Immature natural killer cell (primary cell): ENCODE results near the gene COP1. TPM values are rescaled to one million over a fixed set of nuclear protein-coding genes. Genes with fewer than 3 reads are reported as not detected.
"Not testable (repeated sequence)": the region's sequence is repeated elsewhere in the genome, so short reads cannot be mapped to it uniquely, and the experiment has no call there.

Experiments used
- DNase-seq, 3 donors: peaks; one replicate each; pipeline ENCODE4 v3.0.0; 2022; ENCODE audit warnings: mixed read lengths in 1 of 3
- H3K27ac Mint-ChIP-seq, 6 donors: one replicate each; pipeline ENCODE4 v1.8.0; 2020; ENCODE audit warnings: mixed read lengths in 6 of 6, mild to moderate bottlenecking in 5 of 6, inconsistent platforms in 4 of 6, moderate library complexity in 3 of 6
- H3K27me3 Mint-ChIP-seq, 3 donors: one replicate each; pipeline ENCODE4 v1.8.0; 2020 to 2021; ENCODE audit warnings: low read depth in 3 of 3, mild to moderate bottlenecking in 3 of 3, mixed read lengths in 3 of 3, moderate library complexity in 3 of 3, inconsistent platforms in 1 of 3
- H3K36me3 Mint-ChIP-seq, 3 donors: one replicate each; pipeline ENCODE4 v1.8.0; 2020; ENCODE audit warnings: mixed read lengths in 3 of 3, inconsistent platforms in 2 of 3, mild to moderate bottlenecking in 2 of 3
- H3K4me1 Mint-ChIP-seq, 2 donors: one replicate each; pipeline ENCODE4 v1.8.0; 2020; ENCODE audit warnings: inconsistent platforms in 2 of 2, mild to moderate bottlenecking in 2 of 2, mixed read lengths in 2 of 2, moderate library complexity in 1 of 2
- H3K4me3 Mint-ChIP-seq, 5 donors: one replicate each; pipeline ENCODE4 v1.8.0; 2020; ENCODE audit warnings: mild to moderate bottlenecking in 5 of 5, mixed read lengths in 5 of 5, inconsistent platforms in 3 of 5, moderate library complexity in 3 of 5
- H3K9me3 Mint-ChIP-seq, 6 donors: one replicate each; pipeline ENCODE4 v1.8.0; 2020; ENCODE audit warnings: mild to moderate bottlenecking in 6 of 6, mixed read lengths in 6 of 6, inconsistent platforms in 4 of 6, moderate library complexity in 3 of 6
- polyA plus RNA-seq, 3 donors: library from polyadenylated mRNA; unstranded; fragments of 300-500 nt; fragmentation: Illumina TruSeq; gene quantifications; one replicate each; pipeline ENCODE4 v1.2.3, GENCODE V29; 2021

The COP1 gene
- polyA plus RNA-seq, 3 donors from 2014 or later, result 28.3 to 42.2 (median 37.4) TPM

DNA sequence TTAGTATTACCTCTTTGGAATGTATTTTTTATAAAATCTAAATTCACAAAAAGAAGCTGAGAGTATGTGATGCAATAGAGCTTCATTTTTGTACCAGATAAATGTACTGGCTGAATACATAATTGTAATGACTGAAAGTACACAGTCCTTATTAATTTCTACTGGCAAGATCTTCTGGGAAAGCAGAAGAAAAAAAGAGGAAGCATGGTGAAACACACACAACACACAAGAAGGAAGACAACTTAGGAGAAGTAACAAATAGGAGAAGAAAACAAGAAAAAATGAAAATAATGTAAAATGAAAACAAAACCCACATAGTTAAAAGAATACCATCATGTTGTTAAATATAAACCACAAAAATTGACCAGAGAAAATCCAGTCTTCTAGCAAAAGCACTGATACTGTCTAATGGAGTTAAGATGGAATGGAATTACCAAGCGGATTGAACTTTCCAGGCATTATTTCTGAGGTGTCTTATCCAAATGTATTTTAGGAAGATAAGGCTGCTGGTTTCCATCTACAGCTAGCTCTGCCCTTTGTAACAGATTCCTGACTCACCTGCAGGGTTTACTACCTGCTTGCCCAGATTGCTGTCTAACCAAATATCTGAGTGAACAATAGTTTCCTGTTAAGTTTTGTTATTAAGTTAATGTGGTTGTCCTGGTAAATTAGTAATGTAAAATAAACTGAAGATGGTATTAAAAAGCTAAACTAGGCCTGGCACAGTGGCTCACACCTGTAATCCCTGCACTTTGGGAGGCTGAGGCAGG is 4.5 kb upstream of the COP1 start:
- Mint-ChIP-seq H3K27ac (no peak overlapping the region), H3K9me3 (peaks cover 0 to 3% (median 0%) of the 10 kb centered on the region in 6 donors), H3K4me1 (peaks cover 11 to 16% of the 10 kb centered on the region in 2 donors), H3K4me3 (no peak overlapping the region), H3K27me3 (peaks cover 8 to 17% (median 8%) of the 10 kb centered on the region in 3 donors), H3K36me3 (peaks cover 0 to 3% (median 0%) of the 10 kb centered on the region in 3 donors)
- DNase-seq, result no peak

DNA sequence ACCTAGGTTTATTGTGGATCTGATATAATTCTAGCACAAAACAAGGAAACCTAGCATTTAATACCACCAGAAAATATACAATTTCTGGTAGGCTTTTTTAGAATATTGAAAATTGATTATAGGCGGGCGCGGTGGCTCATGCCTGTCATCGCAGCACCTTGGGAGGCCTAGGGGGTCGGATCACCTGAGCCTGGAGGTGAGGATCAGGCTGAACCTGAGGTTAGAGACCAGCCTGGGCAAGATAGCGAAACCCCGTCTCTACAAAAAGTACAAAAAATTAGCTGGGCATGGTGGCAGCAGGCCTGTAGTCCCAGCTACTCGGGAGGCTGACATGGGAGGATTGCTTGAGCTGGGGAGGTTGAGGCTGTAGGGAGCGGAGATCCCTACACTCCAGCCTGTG is 948 bp upstream of the COP1 start:
- Mint-ChIP-seq H3K9me3 (peaks cover 0 to 3% (median 0%) of the 10 kb centered on the region in 6 donors), H3K27ac (peak overlapping the region; percentile 94 to 99 (median 97)), H3K4me3 (peak overlapping the region; percentile 92 to 99 (median 94)), H3K4me1 (peaks cover 36 to 49% of the 10 kb centered on the region in 2 donors), H3K27me3 (peaks cover 11 to 17% (median 13%) of the 10 kb centered on the region in 3 donors), H3K36me3 (peaks cover 0 to 3% (median 0%) of the 10 kb centered on the region in 3 donors)
- DNase-seq, result no peak

GRCh38 chr1:176206006-176206960 is 803 bp downstream of the COP1 start:
- H3K4me1 Mint-ChIP-seq, result peaks cover 47 to 62% of the 10 kb centered on the region in 2 donors
- H3K9me3 Mint-ChIP-seq, result peaks cover 0 to 3% (median 0%) of the 10 kb centered on the region in 6 donors
- no peak for DNase-seq
- peaks cover 0 to 3% (median 0%) of the 10 kb centered on the region in 3 donors for H3K36me3 Mint-ChIP-seq
- H3K27ac Mint-ChIP-seq, result peak overlapping the region; percentile 92 to 97 (median 96)
- peaks cover 10 to 17% (median 13%) of the 10 kb centered on the region in 3 donors for H3K27me3 Mint-ChIP-seq
- H3K4me3 Mint-ChIP-seq, result peak overlapping the region; percentile 81 to 99 (median 95)

- Mint-ChIP-seq H3K9me3 (peaks cover 0 to 3% (median 0%) of the 10 kb centered on the region in 6 donors), H3K4me3 (peak overlapping the region; percentile 81 to 97 (median 94)), H3K27me3 (peaks cover 10 to 17% (median 13%) of the 10 kb centered on the region in 3 donors), H3K4me1 (peaks cover 50 to 71% of the 10 kb centered on the region in 2 donors), H3K27ac (peak overlapping the region; percentile 70 to 96 (median 96)), H3K36me3 (peaks cover 0 to 3% (median 0%) of the 10 kb centered on the region in 3 donors)
- DNase-seq, result no peak
These were observed 1.7 kb downstream of the COP1 start for GRCh38 chr1:176205332-176205914.

DNA sequence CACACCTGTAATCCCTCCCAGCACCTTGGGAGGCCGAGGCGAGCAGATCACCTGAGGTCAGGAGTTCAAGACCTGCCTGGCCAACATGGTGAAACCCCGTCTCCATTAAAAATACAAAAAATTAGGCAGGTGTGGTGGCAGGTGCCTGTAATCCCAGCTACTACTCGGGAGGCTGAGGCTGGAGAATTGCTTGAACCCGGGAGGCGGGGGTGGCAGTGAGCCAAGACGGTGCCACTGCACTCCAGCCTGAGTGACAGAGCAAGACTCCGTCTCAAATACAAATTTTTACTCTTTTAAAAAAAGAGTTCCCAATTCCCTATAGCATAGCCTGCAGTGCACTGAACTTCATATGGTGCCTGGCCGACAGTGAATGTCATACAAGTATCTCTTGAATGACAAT is 2.4 kb downstream of the COP1 start:
- not testable (repeated sequence) for H3K9me3 Mint-ChIP-seq, H3K36me3 Mint-ChIP-seq, DNase-seq
- peak overlapping the region in 3 of 6 donors; percentile 30 to 47 (median 41) for H3K27ac Mint-ChIP-seq
- peaks cover 10 to 17% (median 13%) of the 10 kb centered on the region in 3 donors for H3K27me3 Mint-ChIP-seq
- H3K4me3 Mint-ChIP-seq, result peak overlapping the region; percentile 81 to 97 (median 94)
- H3K4me1 Mint-ChIP-seq, result peaks cover 58 to 78% of the 10 kb centered on the region in 2 donors

- DNase-seq, result no peak
- H3K9me3 Mint-ChIP-seq, result peaks cover 0 to 3% (median 0%) of the 10 kb centered on the region in 6 donors
- H3K27ac Mint-ChIP-seq, result no peak overlapping the region
- no peaks in the 10 kb centered on the region for H3K36me3 Mint-ChIP-seq
- peaks cover 10 to 17% (median 13%) of the 10 kb centered on the region in 3 donors for H3K27me3 Mint-ChIP-seq
- H3K4me3 Mint-ChIP-seq, result peak overlapping the region in 2 of 5 donors; percentile 4 to 37
- peaks cover 65 to 87% of the 10 kb centered on the region in 2 donors for H3K4me1 Mint-ChIP-seq
These were observed 3.4 kb downstream of the COP1 start for GRCh38 chr1:176203735-176204134.

- H3K9me3 Mint-ChIP-seq, result no peaks in the 10 kb centered on the region
- H3K27ac Mint-ChIP-seq, result peak overlapping the region in 1 of 6 donors; percentile 24
- no peak overlapping the region for H3K4me3 Mint-ChIP-seq
- peaks cover 68 to 93% of the 10 kb centered on the region in 2 donors for H3K4me1 Mint-ChIP-seq
- no peak for DNase-seq
- peaks cover 4 to 6% (median 4%) of the 10 kb centered on the region in 3 donors for H3K27me3 Mint-ChIP-seq
- H3K36me3 Mint-ChIP-seq, result no peaks in the 10 kb centered on the region
These were observed 5.5 kb downstream of the COP1 start for GRCh38 chr1:176201568-176201967.

DNA sequence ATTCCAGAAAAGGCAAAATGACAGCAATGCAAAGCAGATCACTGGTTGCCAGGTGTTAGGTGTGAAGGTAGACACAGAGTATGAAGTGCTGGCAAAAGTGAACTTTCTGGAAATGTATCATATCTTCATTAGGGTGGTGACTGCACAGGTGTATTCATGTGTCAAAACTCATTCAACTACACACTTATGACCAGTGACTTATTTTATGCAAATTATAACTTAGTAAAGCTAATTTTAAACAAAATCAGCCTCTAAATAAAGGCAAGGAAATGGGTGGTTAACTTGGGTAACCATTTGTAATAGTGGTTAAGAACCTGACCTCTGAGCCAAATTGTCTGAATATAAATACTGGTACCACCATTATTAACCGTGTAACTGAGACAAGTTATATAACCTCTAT is 7.4 kb downstream of the COP1 start:
- DNase-seq, result no peak
- H3K9me3 Mint-ChIP-seq, result no peaks in the 10 kb centered on the region
- H3K36me3 Mint-ChIP-seq, result no peaks in the 10 kb centered on the region
- H3K27ac Mint-ChIP-seq, result peak overlapping the region in 2 of 6 donors; percentile 16 to 23
- peak overlapping the region in 2 of 5 donors; percentile 20 to 34 for H3K4me3 Mint-ChIP-seq
- peaks cover 65 to 93% of the 10 kb centered on the region in 2 donors for H3K4me1 Mint-ChIP-seq
- peaks cover 0 to 3% (median 1%) of the 10 kb centered on the region in 3 donors for H3K27me3 Mint-ChIP-seq

DNA sequence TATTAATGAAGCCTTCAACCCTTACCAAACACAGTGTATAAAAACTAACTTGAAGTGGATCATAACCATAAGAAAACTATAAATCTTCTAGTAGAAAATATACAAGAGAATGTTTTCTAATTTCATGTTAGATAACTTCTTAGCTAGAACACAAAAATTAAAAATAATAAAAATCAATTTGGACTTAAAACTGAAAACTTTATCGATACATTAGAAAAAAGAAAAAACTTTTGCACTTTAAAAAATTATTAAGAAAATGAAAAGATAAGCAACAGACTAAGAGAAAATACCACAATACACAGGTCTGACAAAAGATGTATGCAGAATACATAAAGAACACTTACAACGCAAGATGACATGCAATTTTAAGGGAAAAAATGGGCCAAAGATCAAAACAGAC is 8.7 kb downstream of the COP1 start:
- no peaks in the 10 kb centered on the region for H3K9me3 Mint-ChIP-seq
- no peak for DNase-seq
- peaks cover 67 to 93% of the 10 kb centered on the region in 2 donors for H3K4me1 Mint-ChIP-seq
- no peak overlapping the region for H3K4me3 Mint-ChIP-seq
- no peak overlapping the region for H3K27ac Mint-ChIP-seq
- H3K27me3 Mint-ChIP-seq, result peaks cover 0 to 3% (median 1%) of the 10 kb centered on the region in 3 donors
- H3K36me3 Mint-ChIP-seq, result no peaks in the 10 kb centered on the region

GRCh38 chr1:176196728-176197127 is 10.4 kb downstream of the COP1 start:
- peaks cover 0 to 4% (median 3%) of the 10 kb centered on the region in 3 donors for H3K27me3 Mint-ChIP-seq
- H3K36me3 Mint-ChIP-seq, result no peaks in the 10 kb centered on the region
- H3K4me1 Mint-ChIP-seq, result peaks cover 73 to 100% of the 10 kb centered on the region in 2 donors
- H3K27ac Mint-ChIP-seq, result peak overlapping the region in 1 of 6 donors; percentile 69
- no peaks in the 10 kb centered on the region for H3K9me3 Mint-ChIP-seq
- H3K4me3 Mint-ChIP-seq, result peak overlapping the region in 3 of 5 donors; percentile 26 to 71 (median 52)
- DNase-seq, result no peak

GRCh38 chr1:176195547-176195946 is 11.5 kb downstream of the COP1 start:
- Mint-ChIP-seq H3K27me3 (peaks cover 0 to 4% (median 3%) of the 10 kb centered on the region in 3 donors), H3K4me3 (peak overlapping the region in 1 of 5 donors; percentile 28), H3K36me3 (no peaks in the 10 kb centered on the region), H3K4me1 (peaks cover 71 to 100% of the 10 kb centered on the region in 2 donors), H3K9me3 (no peaks in the 10 kb centered on the region), H3K27ac (no peak overlapping the region)
- DNase-seq, result no peak

GRCh38 chr1:176193663-176194062 is 13.4 kb downstream of the COP1 start:
- Mint-ChIP-seq H3K27ac (peak overlapping the region in 1 of 6 donors; percentile 16), H3K4me3 (peak overlapping the region in 1 of 5 donors; percentile 11), H3K36me3 (peaks cover 0 to 4% (median 0%) of the 10 kb centered on the region in 3 donors), H3K27me3 (peaks cover 0 to 8% (median 3%) of the 10 kb centered on the region in 3 donors), H3K4me1 (peaks cover 70 to 100% of the 10 kb centered on the region in 2 donors), H3K9me3 (no peaks in the 10 kb centered on the region)
- DNase-seq, result no peak

- Mint-ChIP-seq H3K9me3 (no peaks in the 10 kb centered on the region), H3K27me3 (peaks cover 0 to 8% (median 3%) of the 10 kb centered on the region in 3 donors), H3K4me3 (peak overlapping the region in 4 of 5 donors; percentile 42 to 62 (median 52)), H3K4me1 (peaks cover 72 to 100% of the 10 kb centered on the region in 2 donors), H3K27ac (peak overlapping the region in 2 of 6 donors; percentile 23 to 28), H3K36me3 (peaks cover 0 to 4% (median 0%) of the 10 kb centered on the region in 3 donors)
- no peak for DNase-seq
These were observed 14.1 kb downstream of the COP1 start for GRCh38 chr1:176193023-176193422.
